T-cell (primary cell): Measurements from ENCODE around the gene MAML1. TPM values are rescaled to one million over a fixed set of nuclear protein-coding genes. Genes with fewer than 3 reads are reported as not detected.

Source experiments
- ATAC-seq, 4 experiments: fragments of 200-7000 bp in 3 of 4; fragments of 150-1000 bp in 1 of 4; cut with Tn5 transposase; replicated peaks in 1 of 4; 1 replicate in 3 of 4; 2 replicates in 1 of 4; pipeline ENCODE4 v1.10.0; 2021; ENCODE audit warnings: moderate library complexity in 3 of 4, mild to moderate bottlenecking in 2 of 4, moderate number of reproducible peaks in 1 of 4
- CTCF ChIA-PET, 2 donors: fragments of 300-600 bp; sonication (Branson Sonifier 250); formaldehyde crosslinking; loops; one replicate each; lab custom pipeline; 2022; ENCODE audit warnings: antibody characterized with exemption in 2 of 2; lab: Charles Lee
- POLR2A ChIA-PET, 2 donors: fragments of 300-600 bp; sonication (Branson Sonifier 250); formaldehyde crosslinking; loops; one replicate each; lab custom pipeline; 2022; ENCODE audit warnings: antibody characterized with exemption in 2 of 2; lab: Charles Lee
- DNase-seq, 35 experiments: peaks; one replicate each; pipeline versions ENCODE4 v3.0.0 to v3.0.0-alpha.2; 2013 to 2023
- H3K27ac ChIP-seq: one replicate; pipeline ENCODE4 v1.5.1; 2013; ENCODE audit warnings: low read length
- H3K27me3 ChIP-seq, 2 experiments: replicated peaks in 1 of 2; 1 replicate in 1 of 2; 2 replicates in 1 of 2; pipeline versions ENCODE4 v1.6.1 to v1.7.0; 2013; ENCODE audit warnings: low read length in 1 of 2, mixed read lengths in 1 of 2; ENCODE audit not compliant: control insufficient read depth in 2 of 2, insufficient read depth in 2 of 2; ENCODE audit errors: extremely low read depth in 1 of 2
- H3K36me3 ChIP-seq, 2 donors: 1 replicate in 1 of 2; 2 replicates in 1 of 2; pipeline versions ENCODE4 v1.6.1 to v1.7.0; 2013; ENCODE audit warnings: low read length in 1 of 2; ENCODE audit not compliant: control insufficient read depth in 2 of 2, insufficient read depth in 1 of 2; ENCODE audit errors: extremely low read depth in 1 of 2
- H3K4me1 ChIP-seq, 2 experiments: 1 replicate in 1 of 2; 2 replicates in 1 of 2; pipeline versions ENCODE4 v1.6.1 to v1.7.0; 2013; ENCODE audit warnings: low read length in 2 of 2, mixed read lengths in 1 of 2; ENCODE audit not compliant: insufficient read depth in 2 of 2, control insufficient read depth in 1 of 2; ENCODE audit errors: extremely low read depth in 1 of 2
- H3K4me3 ChIP-seq, 2 donors: 1 replicate in 1 of 2; 2 replicates in 1 of 2; pipeline versions ENCODE4 v1.5.1 to v1.7.0; 2013; ENCODE audit warnings: mild to moderate bottlenecking in 2 of 2, low read length in 1 of 2, moderate library complexity in 1 of 2; ENCODE audit not compliant: control insufficient read depth in 1 of 2; ENCODE audit errors: extremely low read depth in 1 of 2
- H3K9me3 ChIP-seq: 2 replicates; pipeline ENCODE4 v1.7.0; 2013
- H3K27ac Mint-ChIP-seq, 2 donors: one replicate each; pipeline ENCODE4 v1.8.0; 2020 to 2021; ENCODE audit warnings: mild to moderate bottlenecking in 2 of 2, mixed read lengths in 2 of 2
- H3K27me3 Mint-ChIP-seq, 2 donors: one replicate each; pipeline ENCODE4 v1.8.0; 2021 to 2022; ENCODE audit warnings: mixed read lengths in 2 of 2
- H3K36me3 Mint-ChIP-seq: one replicate; pipeline ENCODE4 v1.8.0; 2021; ENCODE audit warnings: mixed read lengths
- H3K4me1 Mint-ChIP-seq, 3 donors: one replicate each; pipeline ENCODE4 v1.8.0; 2020 to 2022; ENCODE audit warnings: mixed read lengths in 3 of 3, mild to moderate bottlenecking in 1 of 3
- H3K4me3 Mint-ChIP-seq, 3 donors: one replicate each; pipeline ENCODE4 v1.8.0; 2020 to 2022; ENCODE audit warnings: mild to moderate bottlenecking in 3 of 3, mixed read lengths in 3 of 3, moderate library complexity in 3 of 3
- H3K9me3 Mint-ChIP-seq, 3 donors: one replicate each; pipeline ENCODE4 v1.8.0; 2020 to 2022; ENCODE audit warnings: mixed read lengths in 3 of 3
- WGBS: methylation state at CpG from one replicate; pipeline ENCODE4 v1.1.5; 2013; ENCODE audit warnings: missing lambda C conversion rate; ENCODE audit not compliant: insufficient coverage; 5-methylcytosine and 5-hydroxymethylcytosine counted together
- total RNA-seq, 35 experiments: library from RNA in 6 of 35; stranded (reverse) in 6 of 35; fragments of 120-200 nt in 1 of 35; gene quantifications; one replicate each; pipeline versions ENCODE4 v1.2.1 to v1.2.4 and lab custom pipeline; 2013 to 2026

Gene MAML1
- total RNA-seq, 5 donors from 2014 or later (not counting 1 experiment from before 2014, with no cell fraction given): 31.3 to 56.4 (median 50.6) TPM

- peaks cover 54 to 69% (median 58%) of the 10 kb centered on the region in 3 donors for H3K4me1 Mint-ChIP-seq
- WGBS: 32% methylated on average over 5 of the region's 10 CpGs
These were observed 30.8 kb downstream of the MAML1 start for GRCh38 chr5:179763215-179763945.

DNA sequence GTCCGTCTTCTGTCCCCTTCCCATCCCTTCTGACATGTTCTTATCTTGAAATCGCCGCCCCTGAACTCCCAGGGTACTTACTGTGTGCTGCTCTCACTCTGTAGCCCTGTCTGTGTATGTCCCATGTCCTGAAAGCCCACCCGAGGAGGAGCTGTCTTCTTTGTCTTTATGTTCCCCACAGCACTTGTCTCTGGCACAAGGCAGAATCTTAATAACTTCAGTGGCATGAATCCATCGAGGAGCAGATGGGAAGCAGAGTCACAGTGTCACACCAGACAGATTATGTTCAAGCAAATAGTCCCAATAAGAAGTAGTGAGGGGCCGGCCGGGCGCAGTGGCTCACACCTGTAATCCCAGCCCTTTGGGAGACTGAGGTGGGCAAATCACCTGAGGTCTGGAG is 31.4 kb downstream of the MAML1 start:
- H3K27ac Mint-ChIP-seq: no peak overlapping the region
- peaks cover 11 to 30% of the 10 kb centered on the region in 2 experiments for H3K4me1 ChIP-seq

More at GRCh38 chr5:179763215-179763945, 30.8 kb downstream of the MAML1 start:
- ATAC-seq (peak; percentile 56 to 71 (median 66)), DNase-seq (peak; percentile 4 to 76 (median 43))
- Histone ChIP-seq H3K4me3 (no peak overlapping the region), H3K27me3 (no peaks in the 10 kb centered on the region), H3K4me1 (peaks cover 11 to 30% of the 10 kb centered on the region in 2 experiments), H3K36me3 (peaks cover 7 to 25% of the 10 kb centered on the region in 2 donors), H3K9me3 (no peaks in the 10 kb centered on the region), H3K27ac (no peak overlapping the region)
- Mint-ChIP-seq H3K9me3 (no peaks in the 10 kb centered on the region), H3K27ac (peak overlapping the region; percentile 27 to 87), H3K27me3 (no peaks in the 10 kb centered on the region), H3K4me3 (peak overlapping the region in 1 of 3 donors; percentile 28), H3K36me3 (peaks cover 19% of the 10 kb centered on the region)
- ChIA-PET CTCF (interaction anchor here (0.7 to 1.8 kb wide), 14 partner anchors 14 to 95 kb away, joined by 3 to 10 read pairs (median 4); partner anchors contain the start of genes LTC4S (in 2 of the 2), MAML1 (in 1 of the 2) and MRNIP (in 1 of the 2)), POLR2A (interaction anchor here (0.6 to 0.7 kb wide), 2 partner anchors 26 to 67 kb away, joined by 3 to 4 read pairs; no protein-coding TSS in a partner anchor)

GRCh38 chr5:179765400-179765799 is 32.8 kb downstream of the MAML1 start:
- Histone ChIP-seq H3K27ac (no peak overlapping the region), H3K27me3 (no peaks in the 10 kb centered on the region), H3K9me3 (no peaks in the 10 kb centered on the region), H3K4me3 (no peak overlapping the region), H3K4me1 (peaks cover 8 to 23% of the 10 kb centered on the region in 2 experiments), H3K36me3 (peaks cover 7 to 43% of the 10 kb centered on the region in 2 donors)
- H3K36me3 Mint-ChIP-seq: peaks cover 31% of the 10 kb centered on the region
- peaks cover 39 to 54% (median 43%) of the 10 kb centered on the region in 3 donors for H3K4me1 Mint-ChIP-seq
- H3K27me3 Mint-ChIP-seq: no peaks in the 10 kb centered on the region
- no peaks in the 10 kb centered on the region for H3K9me3 Mint-ChIP-seq
- ChIA-PET CTCF (no interaction called here), POLR2A (no interaction called here)
- no peak for ATAC-seq
- no peak overlapping the region for H3K4me3 Mint-ChIP-seq
- no peak overlapping the region for H3K27ac Mint-ChIP-seq
- WGBS: 81% methylated on average over 11 of the region's 13 CpGs
- DNase-seq: no peak

More for the DNA sequence above, 31.4 kb downstream of the MAML1 start:
- 74% methylated on average over 5 of the region's 8 CpGs for WGBS
- DNase-seq (no peak), ATAC-seq (no peak)
- Histone ChIP-seq H3K36me3 (peaks cover 7 to 32% of the 10 kb centered on the region in 2 donors), H3K27me3 (no peaks in the 10 kb centered on the region), H3K4me3 (no peak overlapping the region), H3K27ac (no peak overlapping the region), H3K9me3 (no peaks in the 10 kb centered on the region)
- Mint-ChIP-seq H3K9me3 (no peaks in the 10 kb centered on the region), H3K4me3 (no peak overlapping the region), H3K4me1 (peaks cover 53 to 67% (median 56%) of the 10 kb centered on the region in 3 donors), H3K36me3 (peaks cover 23% of the 10 kb centered on the region), H3K27me3 (no peaks in the 10 kb centered on the region)
- ChIA-PET POLR2A (no interaction called here), CTCF (interaction anchor here in 1 of 2 donors (1.6 to 1.8 kb wide), 2 partner anchors 32 to 47 kb away, joined by 6 to 10 read pairs; no protein-coding TSS in a partner anchor)

DNA sequence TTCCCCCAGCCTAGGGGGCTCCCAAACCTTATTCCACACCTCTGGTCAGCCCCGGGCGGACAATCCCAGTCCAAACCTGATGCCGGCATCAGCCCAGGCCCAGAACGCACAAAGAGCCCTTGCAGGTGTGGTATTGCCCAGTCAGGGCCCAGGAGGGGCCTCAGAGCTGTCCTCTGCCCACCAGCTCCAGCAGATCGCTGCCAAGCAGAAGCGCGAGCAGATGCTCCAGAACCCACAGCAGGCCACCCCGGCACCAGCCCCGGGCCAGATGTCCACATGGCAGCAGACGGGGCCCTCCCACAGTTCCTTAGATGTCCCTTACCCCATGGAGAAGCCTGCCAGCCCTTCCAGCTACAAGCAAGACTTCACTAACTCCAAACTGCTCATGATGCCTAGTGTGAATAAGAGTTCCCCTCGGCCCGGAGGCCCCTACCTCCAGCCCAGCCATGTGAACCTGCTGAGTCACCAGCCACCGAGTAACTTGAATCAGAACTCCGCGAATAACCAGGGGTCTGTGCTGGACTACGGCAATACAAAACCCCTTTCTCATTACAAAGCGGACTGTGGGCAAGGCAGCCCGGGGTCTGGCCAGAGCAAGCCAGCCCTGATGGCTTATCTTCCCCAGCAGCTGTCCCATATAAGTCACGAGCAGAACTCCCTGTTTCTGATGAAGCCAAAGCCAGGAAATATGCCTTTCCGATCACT is 33.6 kb downstream of the MAML1 start:
- Histone ChIP-seq H3K4me3 (no peak overlapping the region), H3K27ac (no peak overlapping the region), H3K9me3 (no peaks in the 10 kb centered on the region), H3K4me1 (peaks cover 8 to 23% of the 10 kb centered on the region in 2 experiments), H3K36me3 (peaks cover 7 to 50% of the 10 kb centered on the region in 2 donors), H3K27me3 (no peaks in the 10 kb centered on the region)
- H3K4me3 Mint-ChIP-seq: no peak overlapping the region
- POLR2A ChIA-PET: no interaction called here
- 92% methylated on average over 19 of the region's 20 CpGs for WGBS
- H3K36me3 Mint-ChIP-seq: peaks cover 39% of the 10 kb centered on the region
- no peaks in the 10 kb centered on the region for H3K27me3 Mint-ChIP-seq
- DNase-seq (no peak), ATAC-seq (no peak)
- peak overlapping the region in 1 of 2 donors; percentile 28 for H3K27ac Mint-ChIP-seq
- CTCF ChIA-PET: interaction anchor here (0.6 to 1.4 kb wide), 4 partner anchors 45 to 86 kb away, joined by 3 to 11 read pairs (median 4); no protein-coding TSS in a partner anchor
- H3K4me1 Mint-ChIP-seq: peaks cover 34 to 50% (median 39%) of the 10 kb centered on the region in 3 donors
- H3K9me3 Mint-ChIP-seq: no peaks in the 10 kb centered on the region

DNA sequence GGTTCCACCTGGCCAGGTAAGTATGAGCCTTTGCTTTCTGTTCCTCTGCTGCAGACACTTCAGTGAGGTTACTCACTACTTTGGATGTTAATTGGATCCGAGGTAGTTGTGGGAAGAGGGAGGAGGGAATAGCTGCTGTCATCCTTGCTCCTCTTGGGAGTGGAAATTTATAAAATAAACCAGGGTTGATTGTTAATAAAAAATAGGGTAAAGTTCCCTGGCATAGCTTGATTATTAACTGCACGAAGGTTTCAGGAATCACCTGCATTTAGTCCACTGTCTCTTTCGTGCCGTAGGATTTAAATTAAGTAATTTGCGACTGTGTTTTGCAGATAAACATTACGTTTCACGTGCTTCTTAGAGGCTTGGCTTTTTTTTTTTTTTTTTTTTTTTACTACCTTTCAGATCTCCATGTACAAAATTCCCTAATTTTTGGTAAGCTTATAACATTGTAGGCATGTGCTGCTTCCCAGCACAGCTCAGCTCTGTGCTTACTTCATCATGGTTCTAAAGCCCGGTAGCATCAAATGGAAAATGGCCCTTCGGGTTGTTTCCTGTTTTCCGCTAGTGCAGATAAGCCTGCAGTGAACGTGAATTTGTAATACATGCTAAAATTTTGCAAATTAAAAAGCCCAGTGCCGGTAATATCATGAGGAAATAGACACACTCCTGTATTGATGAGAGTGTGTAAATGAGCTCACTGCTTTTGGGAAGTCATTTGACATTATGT is 34.3 kb downstream of the MAML1 start:
- H3K4me3 Mint-ChIP-seq: no peak overlapping the region
- no peaks in the 10 kb centered on the region for H3K9me3 Mint-ChIP-seq
- no peaks in the 10 kb centered on the region for H3K27me3 ChIP-seq
- no peaks in the 10 kb centered on the region for H3K27me3 Mint-ChIP-seq
- H3K4me1 ChIP-seq: peaks cover 3 to 18% of the 10 kb centered on the region in 2 experiments
- H3K27ac Mint-ChIP-seq: peak overlapping the region in 1 of 2 donors; percentile 28
- ATAC-seq (no peak), DNase-seq (no peak)
- H3K27ac ChIP-seq: no peak overlapping the region
- no peak overlapping the region for H3K4me3 ChIP-seq
- 84% methylated on average over 5 of the region's 12 CpGs for WGBS
- no peaks in the 10 kb centered on the region for H3K9me3 ChIP-seq
- H3K36me3 Mint-ChIP-seq: peaks cover 44% of the 10 kb centered on the region
- POLR2A ChIA-PET: no interaction called here
- peaks cover 7 to 57% of the 10 kb centered on the region in 2 donors for H3K36me3 ChIP-seq
- CTCF ChIA-PET: interaction anchor here in 1 of 2 donors (0.5 to 1.4 kb wide), 7 partner anchors 12 to 87 kb away, joined by 3 to 11 read pairs (median 4); no protein-coding TSS in a partner anchor
- peaks cover 27 to 42% (median 32%) of the 10 kb centered on the region in 3 donors for H3K4me1 Mint-ChIP-seq
